Measurements from ENCODE around the gene KCND2.
"Not testable (repeated sequence)": the region's sequence is repeated elsewhere in the genome, so short reads cannot be mapped to it uniquely, and the experiment has no call there.

Gene KCND2

GRCh38 chr7:120272701-120273475 is at the start of gene KCND2:
TSS of gene KCND2 (plus strand) at chr7:120273175.
- DNase-seq (ENCODE audit: low spot score), result no peak

DNA sequence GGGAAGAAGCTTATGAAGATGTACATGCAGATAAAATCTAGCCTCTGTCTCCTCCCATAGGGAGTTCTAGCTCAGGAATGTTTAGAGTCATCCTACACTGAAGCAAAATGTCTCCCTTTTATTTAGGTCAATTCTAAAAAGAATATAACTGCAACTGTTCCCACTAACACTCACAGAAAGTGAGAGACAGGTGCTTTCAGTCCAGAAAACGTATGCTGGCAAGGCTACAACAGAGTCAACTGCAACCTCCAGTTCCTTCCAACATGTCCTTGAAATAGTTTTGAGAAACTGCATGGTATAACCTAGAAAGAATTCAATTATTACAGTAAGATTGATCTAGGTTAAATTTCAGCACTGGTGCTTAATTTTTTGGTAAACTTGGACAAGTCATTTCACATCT is 46.8 kb upstream of the KCND2 start:
- DNase-seq (ENCODE audit: low spot score), result no peak

- no peak for DNase-seq (ENCODE audit: low spot score)
These were observed 45.7 kb upstream of the KCND2 start for GRCh38 chr7:120227255-120227654.

DNA sequence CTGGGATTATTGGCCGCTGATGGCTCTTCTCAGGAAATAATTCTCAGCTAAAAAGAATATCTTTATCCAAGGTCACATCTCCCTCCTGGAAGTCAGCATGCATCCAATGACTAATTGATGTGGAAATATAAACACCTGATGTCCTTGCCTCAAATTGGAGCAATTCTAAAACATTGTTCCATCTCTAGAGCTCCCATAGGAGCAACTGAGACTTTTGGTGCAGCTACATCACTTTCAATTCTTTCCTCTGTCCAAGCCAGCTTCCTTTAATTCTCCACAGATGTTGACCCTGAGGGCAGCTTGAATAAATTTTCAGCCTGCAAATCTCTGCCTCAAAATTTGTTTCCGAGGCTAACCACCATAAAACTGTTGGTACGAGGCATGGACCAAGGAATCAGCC is 43.9 kb upstream of the KCND2 start:
- DNase-seq (ENCODE audit: low spot score), result no peak

- DNase-seq (ENCODE audit: low spot score), result no peak
These were observed 39.6 kb upstream of the KCND2 start for GRCh38 chr7:120233338-120233737.

DNA sequence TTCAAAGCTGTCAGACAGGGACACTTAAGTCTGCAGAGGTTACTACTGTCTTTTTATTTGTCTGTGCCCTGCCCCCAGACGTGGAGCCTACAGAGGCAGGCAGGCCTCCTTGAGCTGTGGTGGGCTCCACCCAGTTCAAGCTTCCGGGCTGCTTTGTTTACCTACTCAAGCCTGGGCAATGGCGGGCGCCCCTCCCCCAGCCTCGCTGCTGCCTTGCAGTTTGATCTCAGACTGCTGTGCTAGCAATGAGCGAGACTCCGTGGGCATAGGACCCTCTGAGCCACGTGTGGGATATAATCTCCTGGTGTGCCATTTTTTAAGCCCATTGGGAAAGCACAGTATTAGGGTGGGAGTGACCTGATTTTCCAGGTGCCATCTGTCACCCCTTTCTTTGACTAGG is 32.6 kb upstream of the KCND2 start:
- not testable (repeated sequence) for DNase-seq (ENCODE audit: low spot score)

DNA sequence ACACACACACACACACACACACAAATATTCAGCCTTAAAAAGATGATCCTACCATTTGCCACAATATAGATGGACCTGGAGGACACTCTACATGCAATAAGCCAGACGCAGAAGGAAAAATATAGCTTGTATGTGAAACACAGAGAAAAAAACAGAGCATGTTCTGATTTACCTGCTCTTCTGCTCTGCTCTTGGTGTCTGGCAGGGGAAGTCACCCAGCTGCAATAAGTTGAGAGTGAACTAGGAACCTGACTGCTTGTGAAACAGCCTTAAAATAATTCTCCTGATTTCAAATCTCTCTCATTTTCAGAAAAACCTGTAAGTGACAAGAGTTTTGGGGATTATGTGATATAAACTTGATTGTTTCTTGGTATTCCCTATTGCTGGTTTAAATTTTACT is 31.0 kb upstream of the KCND2 start:
- DNase-seq (ENCODE audit: low spot score), result no peak

DNA sequence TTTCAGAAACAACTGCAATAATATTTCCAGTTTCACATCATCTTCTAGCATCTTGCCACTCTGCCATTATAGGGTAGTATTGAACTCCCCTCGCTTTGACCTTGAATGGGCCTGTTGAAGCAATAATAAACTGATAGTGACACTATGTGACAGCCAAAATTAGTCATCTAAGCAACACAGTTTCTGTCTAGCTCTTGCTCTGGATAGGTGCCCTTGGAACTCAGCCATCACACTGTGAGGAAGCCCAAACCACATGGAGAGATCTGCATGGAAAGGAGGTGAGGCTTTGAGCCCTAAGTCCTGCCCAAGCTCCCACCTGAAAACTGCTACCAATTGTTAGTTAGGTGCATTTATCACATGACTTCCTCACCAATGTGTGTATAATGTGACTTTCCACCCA is 18.1 kb upstream of the KCND2 start:
- no peak for DNase-seq (ENCODE audit: low spot score)

GRCh38 chr7:120256344-120257070 is 16.5 kb upstream of the KCND2 start:
- no peak for DNase-seq (ENCODE audit: low spot score)

DNA sequence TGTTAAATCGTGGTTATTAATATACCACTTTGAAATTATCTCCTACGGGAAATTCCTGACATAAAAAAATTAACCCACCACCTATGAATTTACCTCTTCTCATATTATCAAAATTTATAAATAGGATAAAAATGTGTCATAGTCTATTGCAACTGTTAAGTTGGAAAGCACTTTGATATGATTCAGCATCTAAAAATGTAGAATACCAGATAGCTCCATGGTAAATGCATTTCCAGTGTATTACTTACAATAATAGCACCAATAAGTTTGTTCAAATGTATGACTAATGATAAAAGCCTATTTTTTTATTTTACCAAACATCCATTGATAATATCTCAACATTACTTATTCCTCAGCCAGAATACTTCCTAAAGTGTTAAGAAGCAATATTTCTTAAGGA is 13.6 kb upstream of the KCND2 start:
- no peak for DNase-seq (ENCODE audit: low spot score)

DNA sequence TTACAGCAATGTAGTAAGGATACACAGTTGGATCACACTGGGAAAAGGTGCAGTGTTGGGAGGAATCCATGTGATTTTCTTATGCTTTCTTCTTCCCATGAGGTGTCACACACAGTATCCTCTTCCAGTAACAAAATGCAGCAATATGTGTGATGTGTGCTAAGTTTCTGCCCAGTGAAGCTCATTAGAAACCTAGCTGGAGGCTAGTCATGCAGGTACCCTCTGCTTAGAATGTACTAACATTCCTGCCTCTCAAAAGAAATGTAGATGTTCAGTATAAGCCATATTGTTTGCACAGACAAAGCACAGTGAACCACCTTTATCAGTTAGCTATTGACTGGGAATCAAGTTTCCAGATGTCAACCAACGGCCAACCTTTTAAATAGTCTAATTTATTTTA is 12.9 kb upstream of the KCND2 start:
- DNase-seq (ENCODE audit: low spot score), result no peak

DNA sequence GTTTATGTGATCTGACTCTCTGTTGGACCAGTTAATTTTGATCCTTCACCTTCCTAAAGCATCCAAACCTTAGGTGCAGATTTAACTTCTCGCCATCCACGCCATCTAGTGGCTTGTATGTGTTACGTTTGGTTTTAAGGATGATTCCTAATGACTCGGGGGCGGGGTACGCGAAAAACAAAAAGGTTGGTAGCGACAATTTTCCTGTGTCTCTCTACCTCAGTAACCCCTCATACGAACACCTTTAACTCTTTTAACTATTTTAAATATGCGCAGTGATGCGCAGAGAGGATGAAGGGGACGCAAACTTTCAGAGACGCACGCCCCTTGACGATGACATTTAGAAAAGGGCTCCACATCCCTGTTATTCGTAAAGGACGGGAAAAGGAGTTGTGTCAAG is 714 bp upstream of the KCND2 start:
- no peak for DNase-seq (ENCODE audit: low spot score)

DNA sequence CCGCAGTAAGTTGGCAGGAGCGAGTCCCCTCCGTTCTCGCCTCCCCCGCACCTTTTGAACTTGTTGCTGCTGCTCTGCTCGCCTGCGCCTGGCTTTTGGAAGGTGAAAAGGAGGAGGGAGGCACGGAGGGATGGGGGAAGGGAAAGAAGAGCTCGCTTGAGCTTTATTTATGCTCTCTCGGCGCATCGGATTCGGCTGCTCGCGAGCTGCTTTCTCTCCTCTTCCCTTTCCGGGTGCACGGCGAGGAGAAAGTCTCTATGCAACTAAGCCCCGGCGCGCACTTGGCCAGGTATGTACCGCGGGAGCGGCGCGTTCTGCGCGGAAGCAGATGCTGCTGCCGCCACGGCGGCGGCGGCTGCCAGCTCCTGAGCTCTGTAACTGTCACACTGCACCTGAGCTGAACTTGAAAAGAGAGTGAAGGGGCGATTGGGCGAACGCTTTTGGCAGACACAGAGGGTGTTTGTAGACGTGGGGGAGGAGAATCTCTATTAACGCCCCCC is 551 bp downstream of the KCND2 start:
- no peak for DNase-seq (ENCODE audit: low spot score)

DNA sequence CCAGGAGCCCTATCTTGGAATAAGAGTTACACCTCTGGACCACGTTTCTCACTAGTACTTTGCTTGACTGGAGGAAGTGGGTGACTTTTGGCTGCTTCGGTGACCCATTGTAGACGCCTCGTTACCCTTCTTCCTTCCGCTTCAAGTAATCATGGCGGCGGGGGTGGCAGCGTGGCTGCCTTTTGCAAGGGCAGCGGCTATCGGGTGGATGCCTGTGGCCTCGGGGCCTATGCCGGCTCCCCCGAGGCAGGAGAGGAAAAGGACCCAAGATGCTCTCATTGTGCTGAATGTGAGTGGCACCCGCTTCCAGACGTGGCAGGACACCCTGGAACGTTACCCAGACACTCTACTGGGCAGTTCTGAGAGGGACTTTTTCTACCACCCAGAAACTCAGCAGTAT is 1.5 kb downstream of the KCND2 start:
- DNase-seq (ENCODE audit: low spot score), result no peak

GRCh38 chr7:120274899-120275298 is 1.9 kb downstream of the KCND2 start:
- DNase-seq (ENCODE audit: low spot score), result no peak

DNA sequence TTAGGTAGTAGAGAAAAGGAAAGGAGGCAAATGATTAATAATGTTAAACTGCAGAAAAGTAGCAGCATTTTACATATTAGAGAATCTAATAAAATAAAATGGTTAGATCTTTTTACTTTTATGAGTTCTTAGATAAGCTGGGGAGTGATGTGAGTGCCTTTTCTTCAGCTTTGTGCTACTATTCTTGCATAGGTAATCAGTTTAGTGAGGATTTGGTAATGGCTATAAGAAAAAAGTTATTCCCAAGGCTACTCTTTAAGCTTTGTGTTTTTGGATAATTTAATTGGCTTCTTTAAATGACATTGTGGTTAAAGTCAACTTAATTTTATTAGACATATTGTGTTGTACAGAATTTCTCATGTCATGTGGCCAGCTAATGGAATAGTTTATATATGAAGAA is 3.7 kb downstream of the KCND2 start:
- DNase-seq (ENCODE audit: low spot score), result no peak

- no peak for DNase-seq (ENCODE audit: low spot score)
These were observed 5.8 kb downstream of the KCND2 start for GRCh38 chr7:120278773-120279172.

DNA sequence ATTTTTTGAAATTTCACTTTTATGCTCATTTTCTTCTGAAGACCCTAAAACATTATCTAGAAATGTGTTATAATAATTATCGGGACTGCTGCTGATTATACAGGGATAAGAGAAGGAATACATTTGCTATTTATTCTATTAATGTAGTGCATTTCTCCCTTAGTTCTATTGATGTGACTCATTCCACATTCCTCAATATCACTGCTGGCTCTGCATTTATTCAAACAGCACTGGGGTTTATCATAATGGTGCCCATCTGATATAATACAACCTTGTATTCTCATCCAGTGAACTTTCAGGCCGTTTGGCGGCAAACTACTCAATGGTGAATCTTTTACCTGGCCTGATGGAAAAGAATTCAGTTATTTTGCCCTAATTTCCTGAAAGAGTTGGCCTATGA is 7.8 kb downstream of the KCND2 start:
- no peak for DNase-seq (ENCODE audit: low spot score)

DNA sequence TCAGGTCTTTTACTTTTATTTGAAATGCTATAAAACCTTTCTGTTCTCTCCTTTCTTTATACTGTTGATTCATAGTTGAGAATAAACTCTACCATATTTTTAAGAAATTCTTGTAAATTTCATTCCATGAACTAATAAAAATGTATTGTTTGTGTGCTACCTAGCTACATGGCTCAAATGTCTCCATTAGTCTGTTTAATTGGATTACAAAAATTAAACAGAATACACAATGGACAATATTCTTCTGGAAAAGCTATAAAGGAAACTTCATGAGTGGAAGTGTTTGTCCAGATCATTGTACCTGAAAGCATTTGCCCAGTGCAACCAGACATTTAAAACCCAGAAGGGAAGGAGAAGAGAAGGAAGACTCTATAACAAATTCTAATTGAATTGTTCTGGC is 20.1 kb downstream of the KCND2 start:
- DNase-seq (ENCODE audit: low spot score), result no peak

DNA sequence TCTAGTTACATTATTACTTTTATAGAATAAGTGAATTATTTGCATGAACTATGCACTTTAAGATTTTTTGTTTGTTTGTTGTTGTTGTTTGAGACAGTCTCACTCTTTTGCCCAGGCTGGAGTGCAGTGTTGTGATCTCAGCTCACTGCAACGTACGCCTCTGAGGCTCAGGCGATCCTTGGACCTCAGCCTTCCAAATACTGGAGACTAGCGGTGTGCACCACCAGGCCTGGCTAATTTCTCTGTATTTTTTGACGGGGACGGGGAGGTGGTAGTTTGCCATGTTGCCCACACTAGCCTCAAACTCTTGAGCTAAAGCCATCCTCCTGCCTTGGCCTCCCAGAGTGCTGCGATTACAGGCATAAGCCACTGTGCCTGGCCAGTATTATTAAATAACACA is 29.2 kb downstream of the KCND2 start:
- no peak for DNase-seq (ENCODE audit: low spot score)

DNA sequence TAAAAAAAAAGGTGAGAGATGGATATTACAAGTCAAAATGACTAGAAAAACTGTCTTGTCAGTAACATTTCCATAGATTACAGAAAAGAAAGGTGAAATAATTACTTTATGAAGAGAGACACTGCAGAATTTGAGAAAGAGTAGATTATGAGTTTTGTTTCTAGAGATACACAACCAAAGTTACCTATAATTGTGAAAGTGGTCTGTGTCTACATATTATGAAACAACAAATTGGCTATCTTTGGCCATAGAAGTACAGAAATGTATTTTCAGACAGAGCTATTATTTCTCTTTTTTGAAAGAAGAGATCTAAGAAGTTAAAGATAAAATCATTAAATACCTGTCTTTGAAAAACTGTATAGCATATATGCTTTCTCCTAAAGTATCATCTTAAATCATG is 30.1 kb downstream of the KCND2 start:
- DNase-seq (ENCODE audit: low spot score), result no peak

DNA sequence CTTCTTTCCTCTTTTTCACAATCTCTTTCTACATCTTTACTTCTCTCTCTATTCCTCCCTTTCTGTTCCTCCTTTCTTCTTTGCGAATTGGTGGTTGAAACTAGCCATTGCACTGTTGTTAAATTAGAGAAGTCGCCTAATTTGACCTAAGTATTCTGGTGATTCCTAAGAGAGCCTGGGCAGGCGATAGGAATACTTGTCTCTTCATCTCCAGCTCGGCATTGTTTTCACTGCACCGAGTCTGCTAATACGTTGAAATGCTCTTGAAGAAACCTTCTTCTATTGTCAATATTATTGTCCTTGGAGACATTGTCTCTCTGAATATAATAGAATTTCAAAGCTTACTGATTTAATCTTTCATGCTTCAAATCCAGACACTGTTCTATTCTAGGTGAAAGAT is 31.7 kb downstream of the KCND2 start:
- no peak for DNase-seq (ENCODE audit: low spot score)

DNA sequence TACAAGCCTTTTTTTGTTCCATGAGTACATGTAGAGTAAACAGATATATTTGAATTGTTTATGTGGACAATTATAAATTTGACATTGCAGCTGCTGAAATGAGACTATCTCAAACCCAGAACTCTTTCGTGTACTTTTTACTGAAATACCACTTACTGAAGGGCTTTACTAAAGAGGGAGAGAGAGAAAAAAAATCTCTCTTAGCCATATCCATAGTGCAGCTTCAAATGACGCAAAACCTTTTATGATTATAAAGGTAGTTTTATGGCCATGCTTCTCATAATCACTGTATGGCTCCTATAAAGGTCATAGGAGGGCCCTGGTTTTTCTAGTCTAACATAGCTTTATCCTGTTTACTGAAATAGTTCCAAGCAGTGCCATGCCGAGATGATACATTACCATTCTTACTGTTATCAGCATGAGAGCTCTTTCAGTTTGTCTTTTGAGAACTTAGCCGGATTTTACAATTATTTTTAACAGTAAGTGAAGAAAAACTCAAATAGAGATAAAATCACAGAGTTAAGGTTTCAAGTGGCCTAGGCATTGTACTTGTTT is 35.1 kb downstream of the KCND2 start:
- DNase-seq (ENCODE audit: low spot score), result no peak
